GM12891 (cell line): ENCODE data around the gene RAD17.
"Not testable (repeated sequence)": the region's sequence is repeated elsewhere in the genome, so short reads cannot be mapped to it uniquely, and the experiment has no call there.

Experiments used
- DNase-seq: peaks from one replicate; pipeline ENCODE4 v3.0.0; 2011; ENCODE audit warnings: low spot score; ENCODE audit not compliant: insufficient read length
- FAIRE-seq: peaks from 2 replicates; lab custom pipeline; 2011; peaks lifted over from hg19 to GRCh38; lab: Jason Lieb, UNC
- PAX5 ChIP-seq: IDR thresholded peaks from 2 replicates; pipeline ENCODE4 v1.6.1; 2011; ENCODE audit warnings: low read length, moderate library complexity, mild to moderate bottlenecking; ENCODE audit not compliant: insufficient read depth, severe bottlenecking
- POLR2A ChIP-seq: IDR thresholded peaks from 2 replicates; pipeline ENCODE4 v1.6.1; 2011; ENCODE audit warnings: low read depth, low read length, control low read depth
- POLR2AphosphoS5 ChIP-seq: IDR thresholded peaks from 2 replicates; pipeline ENCODE4 v1.6.1; 2011; ENCODE audit warnings: low read depth, low read length, control low read depth
- POU2F2 ChIP-seq: IDR thresholded peaks from 2 replicates; pipeline ENCODE4 v1.6.1; 2011; ENCODE audit warnings: low read depth, mild to moderate bottlenecking, control low read depth, low read length, moderate library complexity
- SPI1 ChIP-seq: IDR thresholded peaks from 2 replicates; pipeline ENCODE4 v1.6.1; 2011; ENCODE audit warnings: low read depth, low read length, control low read depth
- TAF1 ChIP-seq: IDR thresholded peaks from 2 replicates; pipeline ENCODE4 v1.6.1; 2011; ENCODE audit warnings: low read depth, low read length, control low read depth

Gene RAD17

DNA sequence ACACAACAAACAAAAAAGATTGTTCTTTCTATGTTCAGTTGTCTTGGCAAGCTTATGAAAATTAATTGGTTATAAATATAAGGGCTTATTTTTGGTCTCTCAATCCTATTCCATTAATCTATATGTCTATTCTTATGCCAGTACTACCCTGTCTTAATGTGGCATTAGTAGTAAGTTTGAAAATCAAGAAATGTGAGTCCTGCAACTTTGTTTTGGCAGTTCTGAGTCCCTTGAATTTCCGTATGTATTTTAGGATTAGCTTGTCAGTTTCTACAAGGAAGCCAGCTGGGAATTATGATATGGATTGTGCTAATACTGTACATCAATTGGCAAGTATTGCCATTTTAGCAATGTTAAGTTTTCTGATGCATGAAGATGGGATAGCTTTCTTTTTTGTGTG lies 26.5 kb upstream of the RAD17 start:
- no peak for FAIRE-seq
- no peak for DNase-seq
- TF ChIP-seq POU2F2 (no peak), POLR2A (no peak), POLR2AphosphoS5 (no peak), TAF1 (no peak), SPI1 (no peak), PAX5 (no peak)

DNA sequence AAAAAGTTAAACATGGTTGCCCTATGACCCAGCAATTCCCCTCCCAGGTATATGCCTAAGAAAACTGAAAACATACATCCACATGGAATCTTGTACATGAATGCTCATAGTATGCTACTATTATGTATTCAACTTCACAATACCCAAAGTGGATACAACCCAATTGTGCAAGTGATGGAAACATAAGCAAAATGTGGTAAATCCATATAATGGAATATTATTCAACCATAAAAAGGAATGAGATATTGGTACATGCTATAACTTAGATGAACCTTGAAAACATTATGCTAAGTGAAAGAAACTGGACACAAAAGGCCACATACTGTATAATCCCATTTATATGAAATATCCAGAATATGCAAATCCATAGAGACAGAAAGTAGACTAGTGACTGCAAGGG lies 19.0 kb upstream of the RAD17 start:
- DNase-seq = no peak
- TF ChIP-seq POLR2A = no peak
- TF ChIP-seq POLR2AphosphoS5 = no peak
- TF ChIP-seq SPI1 = no peak
- TF ChIP-seq POU2F2 = no peak
- TF ChIP-seq TAF1 = no peak
- TF ChIP-seq PAX5 = no peak
- no peak for FAIRE-seq

- TF ChIP-seq POU2F2 = no peak
- TF ChIP-seq PAX5 = no peak
- TF ChIP-seq POLR2AphosphoS5 = no peak
- TF ChIP-seq POLR2A = no peak
- TF ChIP-seq SPI1 = no peak
- TF ChIP-seq TAF1 = no peak
- no peak for DNase-seq
- FAIRE-seq = no peak
Measured at GRCh38 chr5:69359699-69360098, 9.9 kb upstream of the RAD17 start.

- FAIRE-seq (no peak), DNase-seq (no peak)
- TF ChIP-seq TAF1 = no peak
- TF ChIP-seq POLR2A = no peak
- no peak for TF ChIP-seq POU2F2
- no peak for TF ChIP-seq POLR2AphosphoS5
- no peak for TF ChIP-seq SPI1
- no peak for TF ChIP-seq PAX5
Measured at GRCh38 chr5:69360442-69360841, 9.2 kb upstream of the RAD17 start.

- FAIRE-seq = peak; percentile 58
- DNase-seq = peak; percentile 20
- TF ChIP-seq POU2F2 (no peak), POLR2AphosphoS5 (no peak), PAX5 (no peak), SPI1 (no peak), TAF1 (no peak), POLR2A (no peak)
Measured at GRCh38 chr5:69364414-69364813, 5.2 kb upstream of the RAD17 start.

DNA sequence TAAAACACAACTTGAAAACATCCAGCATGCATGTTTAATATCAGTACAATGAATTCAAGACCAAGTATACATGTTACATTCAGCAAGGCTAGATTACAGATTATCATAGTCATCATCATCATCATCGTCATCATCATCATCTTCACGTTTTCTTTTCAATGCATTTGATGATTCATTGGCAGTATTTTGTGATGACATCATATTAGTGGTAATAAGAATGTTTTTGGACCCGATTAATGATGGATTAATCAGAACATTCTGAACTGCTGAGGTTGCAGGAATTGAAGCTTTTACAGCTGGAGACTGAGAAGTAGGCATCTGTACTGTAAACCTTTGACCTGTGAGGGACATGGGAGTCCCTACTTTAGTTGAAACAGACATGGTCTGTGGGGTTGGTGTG lies 4.8 kb upstream of the RAD17 start:
- peak; percentile 65 for FAIRE-seq

GRCh38 chr5:69367697-69368279 lies 1.8 kb upstream of the RAD17 start:
- no peak for TF ChIP-seq POU2F2
- TF ChIP-seq PAX5 = no peak
- no peak for TF ChIP-seq TAF1
- TF ChIP-seq SPI1 = no peak
- TF ChIP-seq POLR2AphosphoS5 = no peak
- no peak for TF ChIP-seq POLR2A
- FAIRE-seq (no peak), DNase-seq (no peak)

More for the DNA sequence above, 4.8 kb upstream of the RAD17 start:
- no peak for DNase-seq
- no peak for TF ChIP-seq SPI1
- no peak for TF ChIP-seq POU2F2
- TF ChIP-seq TAF1 = no peak
- TF ChIP-seq POLR2A = no peak
- TF ChIP-seq POLR2AphosphoS5 = no peak
- TF ChIP-seq PAX5 = no peak

GRCh38 chr5:69368458-69369339 lies 919 bp upstream of the RAD17 start:
- DNase-seq (no peak), FAIRE-seq (peak; percentile 20)
- TF ChIP-seq PAX5 (no peak), POLR2A (peak; percentile 20; the same call in 1 of the 2 replicates)

GRCh38 chr5:69370335-69370734 lies 717 bp downstream of the RAD17 start:
- DNase-seq, FAIRE-seq: not testable (repeated sequence)

GRCh38 chr5:69372394-69372793 lies 2.8 kb downstream of the RAD17 start:
- TF ChIP-seq SPI1 = no peak
- TF ChIP-seq POLR2AphosphoS5 = no peak
- TF ChIP-seq PAX5 = no peak
- no peak for TF ChIP-seq POLR2A
- TF ChIP-seq POU2F2 = no peak
- no peak for TF ChIP-seq TAF1
- DNase-seq (no peak), FAIRE-seq (no peak)
